ENCODE measurements around the gene CAPN8. TPM values are rescaled to one million over a fixed set of nuclear protein-coding genes. Genes with fewer than 3 reads are reported as not detected.
"Not testable (repeated sequence)": the region's sequence is repeated elsewhere in the genome, so short reads cannot be mapped to it uniquely, and the experiment has no call there.

CAPN8 gene
- total RNA-seq, 3 donors from 2014 or later, result 0.32 to 83.9 (median 41.3) TPM

GRCh38 chr1:223524930-223525451 is 140.5 kb downstream of the CAPN8 start:
- Histone ChIP-seq H3K9me3 (peaks cover 0 to 7% of the 10 kb centered on the region in 2 donors), H3K27me3 (no peaks in the 10 kb centered on the region), H3K27ac (no peak overlapping the region), H3K36me3 (no peaks in the 10 kb centered on the region), H3K4me3 (no peak overlapping the region), H3K4me1 (no peaks in the 10 kb centered on the region)
- intact Hi-C loops (cut with DNase I; ENCODE audit: low total_unique reads), result no loop called here
- no peak for DNase-seq (ENCODE audit: low spot score in 2 of 2)
- TF ChIP-seq POLR2A (IDR thresholded peaks at IDR 0.05), result no peak

GRCh38 chr1:223521150-223521549 is 144.4 kb downstream of the CAPN8 start:
- no peak overlapping the region for H3K4me3 ChIP-seq
- no peak overlapping the region for H3K27ac ChIP-seq
- H3K4me1 ChIP-seq, result no peaks in the 10 kb centered on the region
- no peaks in the 10 kb centered on the region for H3K36me3 ChIP-seq
- no peak for DNase-seq (ENCODE audit: low spot score in 2 of 2)
- TF ChIP-seq POLR2AphosphoS5 (IDR thresholded peaks at IDR 0.05) (no peak), POLR2A (IDR thresholded peaks at IDR 0.05) (no peak), CTCF (IDR thresholded peaks at IDR 0.05) (no peak)
- no peaks in the 10 kb centered on the region for H3K27me3 ChIP-seq
- no peaks in the 10 kb centered on the region for H3K9me3 ChIP-seq
- intact Hi-C loops (cut with DNase I; ENCODE audit: low total_unique reads), result no loop called here

GRCh38 chr1:223520200-223520599 is 145.3 kb downstream of the CAPN8 start:
- no peak for DNase-seq (ENCODE audit: low spot score in 2 of 2)
- Histone ChIP-seq H3K36me3 (no peaks in the 10 kb centered on the region), H3K4me1 (no peaks in the 10 kb centered on the region), H3K4me3 (no peak overlapping the region), H3K27me3 (no peaks in the 10 kb centered on the region), H3K27ac (no peak overlapping the region), H3K9me3 (no peaks in the 10 kb centered on the region)
- intact Hi-C loops (cut with DNase I; ENCODE audit: low total_unique reads), result no loop called here
- no peak for TF ChIP-seq POLR2AphosphoS5 (IDR thresholded peaks at IDR 0.05)
- no peak for TF ChIP-seq POLR2A (IDR thresholded peaks at IDR 0.05)
- TF ChIP-seq CTCF (IDR thresholded peaks at IDR 0.05), result no peak

- Histone ChIP-seq H3K27ac (no peak overlapping the region), H3K4me1 (no peaks in the 10 kb centered on the region), H3K9me3 (no peaks in the 10 kb centered on the region), H3K4me3 (no peak overlapping the region), H3K27me3 (no peaks in the 10 kb centered on the region), H3K36me3 (no peaks in the 10 kb centered on the region)
- DNase-seq (ENCODE audit: low spot score in 2 of 2), result no peak
- TF ChIP-seq POLR2A (IDR thresholded peaks at IDR 0.05), result no peak
- TF ChIP-seq POLR2AphosphoS5 (IDR thresholded peaks at IDR 0.05), result no peak
- TF ChIP-seq CTCF (IDR thresholded peaks at IDR 0.05), result no peak
- intact Hi-C loops (cut with DNase I; ENCODE audit: low total_unique reads), result no loop called here
Observed at GRCh38 chr1:223519116-223519515, 146.4 kb downstream of the CAPN8 start.

GRCh38 chr1:223518553-223518952 is 146.9 kb downstream of the CAPN8 start:
- H3K9me3 ChIP-seq; DNase-seq (ENCODE audit: low spot score in 2 of 2); H3K27me3 ChIP-seq; H3K4me1 ChIP-seq; H3K27ac ChIP-seq; H3K4me3 ChIP-seq; H3K36me3 ChIP-seq; intact Hi-C loops (cut with DNase I; ENCODE audit: low total_unique reads): not testable (repeated sequence)

- Histone ChIP-seq H3K9me3 (no peaks in the 10 kb centered on the region), H3K27me3 (no peaks in the 10 kb centered on the region), H3K4me1 (peaks cover 0 to 5% of the 10 kb centered on the region in 2 donors), H3K4me3 (no peak overlapping the region), H3K27ac (no peak overlapping the region), H3K36me3 (no peaks in the 10 kb centered on the region)
- intact Hi-C loops (cut with DNase I; ENCODE audit: low total_unique reads), result no loop called here
- TF ChIP-seq POLR2A (IDR thresholded peaks at IDR 0.05) (no peak), CTCF (IDR thresholded peaks at IDR 0.05) (no peak), POLR2AphosphoS5 (IDR thresholded peaks at IDR 0.05) (no peak)
- DNase-seq (ENCODE audit: low spot score in 2 of 2), result no peak
Observed at GRCh38 chr1:223515926-223516325, 149.6 kb downstream of the CAPN8 start.
